Erythroblast (primary cell): Measurements from ENCODE around the gene RFX7.
A peak's percentile ranks its signal among the peaks of the same experiment; 100 is the strongest.

Experiments
- GATA1 ChIP-seq: IDR thresholded peaks from 2 replicates; pipeline ENCODE4 v1.6.1; 2011; ENCODE audit warnings: low read depth, mild to moderate bottlenecking, control low read depth, low read length, moderate library complexity
- POLR2A ChIP-seq: IDR thresholded peaks from 2 replicates; pipeline ENCODE4 v1.6.1; 2011; ENCODE audit warnings: mild to moderate bottlenecking, low read length

GRCh38 chr15:56245871-56246814 lies 2.5 kb upstream of the RFX7 start:
- TF ChIP-seq POLR2A (peak; percentile 77), GATA1 (no peak)
